Heart left ventricle (tissue), 16 donors: Measurements from ENCODE around the gene KDELR3. TPM values are rescaled to one million over a fixed set of nuclear protein-coding genes. Genes with fewer than 3 reads are reported as not detected.

Experiments used
- ATAC-seq, 4 donors: fragments of 200-7000 bp; cut with Tn5 transposase; one replicate each; pipeline ENCODE4 v1.9.1; 2020 to 2022; ENCODE audit warnings: moderate library complexity in 4 of 4, mild to moderate bottlenecking in 3 of 4, moderate number of reproducible peaks in 1 of 4
- DNase-seq, 5 donors: peaks; one replicate each; pipeline ENCODE4 v3.0.0-alpha.2; 2020
- H3K27ac ChIP-seq, 12 donors: fragments of 200-600 bp; sonication (generic) in 4 of 12; one replicate each; pipeline versions ENCODE4 v1.5.0 to v1.8.0; 2016 to 2022; ENCODE audit warnings: mild to moderate bottlenecking in 2 of 12
- H3K27me3 ChIP-seq, 9 donors: fragments of 200-600 bp; sonication (generic) in 2 of 9; one replicate each; pipeline versions ENCODE4 v1.5.1 to v1.8.0; 2016 to 2022; ENCODE audit warnings: mild to moderate bottlenecking in 3 of 9
- H3K36me3 ChIP-seq, 9 donors: fragments of 200-600 bp; sonication (generic) in 2 of 9; one replicate each; pipeline versions ENCODE4 v1.5.0 to v1.8.0; 2018 to 2022; ENCODE audit warnings: mild to moderate bottlenecking in 2 of 9
- H3K4me1 ChIP-seq, 12 donors: fragments of 200-600 bp; sonication (generic) in 4 of 12; one replicate each; pipeline versions ENCODE4 v1.5.0 to v1.8.0; 2016 to 2022; ENCODE audit warnings: mild to moderate bottlenecking in 3 of 12
- H3K4me3 ChIP-seq, 12 donors: fragments of 200-600 bp; sonication (generic) in 4 of 12; one replicate each; pipeline versions ENCODE4 v1.5.0 to v1.8.0; 2017 to 2022; ENCODE audit warnings: mild to moderate bottlenecking in 9 of 12, moderate library complexity in 4 of 12
- H3K9me3 ChIP-seq, 12 donors: fragments of 200-600 bp; sonication (generic) in 4 of 12; one replicate each; pipeline versions ENCODE4 v1.5.0 to v1.8.0; 2016 to 2022; ENCODE audit warnings: mild to moderate bottlenecking in 1 of 12
- POLR2A ChIP-seq, 2 donors: fragments of 450-650 bp; IDR thresholded peaks; one replicate each; pipeline ENCODE4 v1.6.1; 2017; ENCODE audit warnings: antibody characterized with exemption in 2 of 2, mild to moderate bottlenecking in 2 of 2, moderate library complexity in 2 of 2
- whole genome bisulfite sequencing, 4 donors: extraction: QIAGEN DNeasy Blood & Tissue Kit in 2 of 4; methylation state at CpG; one replicate each; pipeline versions ENCODE4 v1.1.5 to v1.1.7; 2013 to 2018; 5-methylcytosine and 5-hydroxymethylcytosine counted together
- intact Hi-C, 10 donors: fragments of 100-400 bp; cut with DNase I; formaldehyde crosslinking; loops; one replicate each; pipeline versions ENCODE4 v1.11.1 to v1.14.2; 2022
- polyA plus RNA-seq, 2 donors: library from polyadenylated mRNA; stranded (reverse); fragments of 200-250 nt; gene quantifications; one replicate each; pipeline ENCODE4 v1.2.3, GENCODE V29; 2013
- total RNA-seq, 9 donors: library from RNA; depleted of rRNA in 2 of 9; stranded (reverse); fragments of >200 nt in 2 of 9; fragmentation: NEBNext Ultra II Directional in 3 of 9; extraction: Animal tissue kit (Norgen Biotek cat#: 25700) in 3 of 9; gene quantifications; one replicate each; pipeline versions ENCODE4 v1.1.0 to v1.2.4, GENCODE V29; 2016 to 2023
- TF ChIP-seq, protein P1 (sequence below), 12 donors: fragments of 200-600 bp; sonication (generic) in 4 of 12; IDR thresholded peaks; one replicate each; pipeline versions ENCODE4 v1.5.0 to v1.8.0; 2018 to 2022; ENCODE audit warnings: antibody characterized with exemption in 12 of 12, mild to moderate bottlenecking in 5 of 12
- donor health status: ischemic (EF 13 %, LVEDD 7.1; RV severe dilation, severe dysfunction).
- donor health status: healthy with polysubstance abuse.
- donor health status: DM: no; HTN: yes; CAD: no.
- donor health status: DM: no; HTN: no; CAD: no.
- donor health status: ischemic (EF 25% LVEDD 6.9; RV normal size, moderate dysfunction).
- donor health status: ischemic (EF 25% LVEDD 5.7; RV mildly dilated, moderate dysfunction).
- donor health status: healthy.
- donor health status: DM: yes; HTN: yes; CAD: no.
- donor health status: ischemic (EF 35%, LVEDD 5.7; RV mildly dilated, moderate dysfunction).
- donor health status: nonischemic (EF 11% LVEDD 7.7; RV severe dilation, severe dysfunction).
- donor health status: DM: yes; HTN: yes; CAD: no.
- donor health status: PGD.
- donor health status: ischemic (EF 29% LVEDD 5.4; RV normal size, mild dysfunction).
- donor health status: nonischemic (EF 23%, LVEDD 6.1; RV moderate dilation, normal function).

Gene KDELR3
- total and polyA plus RNA-seq, 11 donors = 4.4 to 15.5 (median 8.5) TPM

DNA sequence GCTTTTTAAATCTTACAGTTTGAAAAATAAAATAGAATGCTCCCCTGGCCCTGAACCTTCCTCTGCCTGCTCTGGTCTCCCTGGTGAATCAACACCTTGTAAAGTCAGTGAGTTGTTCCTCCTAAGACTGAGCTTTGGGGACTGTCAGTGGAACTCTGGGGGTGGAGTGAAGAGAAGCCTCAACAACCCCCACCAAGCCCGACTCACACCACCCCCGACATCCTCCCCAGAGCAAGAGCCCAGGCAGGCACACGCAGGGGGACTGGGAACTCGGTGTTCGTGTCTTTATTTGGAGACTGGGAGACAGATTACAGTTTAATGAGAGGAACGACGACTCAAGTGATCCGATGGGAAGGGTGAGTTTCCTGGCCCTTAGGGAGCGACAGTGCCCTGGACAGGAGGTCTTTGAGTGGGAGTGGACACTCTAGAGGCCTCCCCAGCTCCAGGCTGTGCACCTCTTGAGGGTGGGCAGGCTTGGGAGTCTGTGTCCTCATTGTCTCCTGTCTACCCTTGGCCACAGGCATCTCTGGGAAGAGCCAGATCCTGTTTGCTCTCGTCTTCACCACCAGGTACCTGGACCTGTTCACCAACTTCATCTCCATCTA, 6.2 kb downstream of the KDELR3 start:
- no peak overlapping the region for H3K27ac ChIP-seq
- TF ChIP-seq, protein P1, sequence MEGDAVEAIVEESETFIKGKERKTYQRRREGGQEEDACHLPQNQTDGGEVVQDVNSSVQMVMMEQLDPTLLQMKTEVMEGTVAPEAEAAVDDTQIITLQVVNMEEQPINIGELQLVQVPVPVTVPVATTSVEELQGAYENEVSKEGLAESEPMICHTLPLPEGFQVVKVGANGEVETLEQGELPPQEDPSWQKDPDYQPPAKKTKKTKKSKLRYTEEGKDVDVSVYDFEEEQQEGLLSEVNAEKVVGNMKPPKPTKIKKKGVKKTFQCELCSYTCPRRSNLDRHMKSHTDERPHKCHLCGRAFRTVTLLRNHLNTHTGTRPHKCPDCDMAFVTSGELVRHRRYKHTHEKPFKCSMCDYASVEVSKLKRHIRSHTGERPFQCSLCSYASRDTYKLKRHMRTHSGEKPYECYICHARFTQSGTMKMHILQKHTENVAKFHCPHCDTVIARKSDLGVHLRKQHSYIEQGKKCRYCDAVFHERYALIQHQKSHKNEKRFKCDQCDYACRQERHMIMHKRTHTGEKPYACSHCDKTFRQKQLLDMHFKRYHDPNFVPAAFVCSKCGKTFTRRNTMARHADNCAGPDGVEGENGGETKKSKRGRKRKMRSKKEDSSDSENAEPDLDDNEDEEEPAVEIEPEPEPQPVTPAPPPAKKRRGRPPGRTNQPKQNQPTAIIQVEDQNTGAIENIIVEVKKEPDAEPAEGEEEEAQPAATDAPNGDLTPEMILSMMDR (IDR thresholded peaks at IDR 0.05) = no peak
- no peak for TF ChIP-seq POLR2A (IDR thresholded peaks at IDR 0.05)
- no peaks in the 10 kb centered on the region for H3K27me3 ChIP-seq
- H3K4me1 ChIP-seq = peaks cover 0 to 3% (median 0%) of the 10 kb centered on the region in 12 donors
- peaks cover 0 to 30% (median 4%) of the 10 kb centered on the region in 9 donors for H3K36me3 ChIP-seq
- no peak for ATAC-seq
- DNase-seq = peak in 1 of 5 donors; percentile 16
- whole genome bisulfite sequencing, 4 donors = 68 to 83% (median 72%) methylated on average over 10 of the region's 10 CpGs
- no peak overlapping the region for H3K4me3 ChIP-seq
- intact Hi-C loops = no loop called here
- no peaks in the 10 kb centered on the region for H3K9me3 ChIP-seq

DNA sequence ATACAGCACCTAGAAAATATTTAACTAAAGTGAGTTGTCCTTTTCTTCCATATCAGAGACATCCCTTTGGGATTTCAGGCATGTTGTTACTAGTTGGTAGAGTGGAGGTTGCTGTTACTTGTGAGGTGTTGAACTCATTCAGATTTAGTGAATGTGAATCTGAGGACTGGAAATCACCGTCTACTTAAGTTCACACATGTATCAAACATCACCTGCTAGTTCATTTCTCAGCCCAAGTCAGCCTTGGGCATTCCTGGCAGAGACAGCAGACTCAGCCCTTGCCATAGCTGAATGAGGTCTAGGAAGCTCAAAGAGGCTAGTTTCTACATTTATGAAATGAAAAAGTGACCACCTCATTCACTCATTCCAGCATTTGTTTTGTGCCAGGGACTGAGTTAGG, 9.7 kb downstream of the KDELR3 start:
- intact Hi-C loops = no loop called here
- Histone ChIP-seq H3K36me3 (peaks cover 0 to 65% (median 39%) of the 10 kb centered on the region in 9 donors), H3K4me3 (no peak overlapping the region), H3K9me3 (no peaks in the 10 kb centered on the region), H3K27me3 (no peaks in the 10 kb centered on the region), H3K4me1 (no peaks in the 10 kb centered on the region), H3K27ac (no peak overlapping the region)
- ATAC-seq (no peak), DNase-seq (no peak)
- 79 to 98% (median 84%) methylated on average over 1 of the region's 1 CpG for WGBS, 4 donors
- no peak for TF ChIP-seq POLR2A (IDR thresholded peaks at IDR 0.05)
- TF ChIP-seq, protein P1 (IDR thresholded peaks at IDR 0.05) = no peak

DNA sequence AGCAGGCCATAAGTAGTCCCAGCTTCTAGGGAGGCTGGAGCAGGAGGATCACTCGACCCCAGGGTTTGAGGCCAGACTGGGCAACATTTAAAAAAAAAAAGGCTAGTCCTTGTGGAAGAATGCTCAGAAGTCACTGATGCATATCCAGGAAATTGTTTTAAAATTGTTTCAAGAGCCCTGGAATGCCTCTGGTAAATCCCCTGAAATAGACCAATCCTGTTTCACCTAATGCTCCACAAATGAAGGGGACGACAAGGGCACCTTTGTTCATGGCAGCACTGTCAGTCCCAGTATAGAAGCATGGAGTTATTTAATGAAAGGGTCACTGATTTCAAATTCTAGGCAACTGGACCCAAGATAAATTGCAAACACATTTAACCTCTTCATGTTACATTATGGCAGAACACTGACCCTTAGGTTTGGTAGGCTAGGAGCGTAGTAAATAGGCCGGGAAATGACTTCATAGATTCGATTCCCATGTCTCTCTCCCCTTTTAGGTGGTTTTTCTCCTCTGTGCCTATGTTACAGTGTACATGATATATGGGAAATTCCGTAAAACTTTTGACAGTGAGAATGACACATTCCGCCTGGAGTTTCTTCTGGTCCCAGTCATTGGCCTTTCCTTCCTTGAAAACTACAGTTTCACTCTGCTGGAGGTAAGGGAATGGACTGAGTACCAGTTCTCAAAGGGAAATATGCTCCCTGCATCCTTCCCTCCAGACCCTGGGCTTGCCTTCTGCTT, 11.4 kb downstream of the KDELR3 start:
- no peak for DNase-seq
- intact Hi-C loops = no loop called here
- peak in 1 of 4 donors; percentile 6 for ATAC-seq
- no peaks in the 10 kb centered on the region for H3K9me3 ChIP-seq
- no peak for TF ChIP-seq POLR2A (IDR thresholded peaks at IDR 0.05)
- TF ChIP-seq, protein P1 (IDR thresholded peaks at IDR 0.05) = no peak
- H3K27me3 ChIP-seq = no peaks in the 10 kb centered on the region
- WGBS, 4 donors = 72 to 76% (median 75%) methylated on average over 7 of the region's 7 CpGs
- H3K27ac ChIP-seq = peak overlapping the region in 3 of 12 donors; percentile 1 to 38 (median 1)
- peaks cover 0 to 82% (median 56%) of the 10 kb centered on the region in 9 donors for H3K36me3 ChIP-seq
- H3K4me1 ChIP-seq = no peaks in the 10 kb centered on the region
- no peak overlapping the region for H3K4me3 ChIP-seq

DNA sequence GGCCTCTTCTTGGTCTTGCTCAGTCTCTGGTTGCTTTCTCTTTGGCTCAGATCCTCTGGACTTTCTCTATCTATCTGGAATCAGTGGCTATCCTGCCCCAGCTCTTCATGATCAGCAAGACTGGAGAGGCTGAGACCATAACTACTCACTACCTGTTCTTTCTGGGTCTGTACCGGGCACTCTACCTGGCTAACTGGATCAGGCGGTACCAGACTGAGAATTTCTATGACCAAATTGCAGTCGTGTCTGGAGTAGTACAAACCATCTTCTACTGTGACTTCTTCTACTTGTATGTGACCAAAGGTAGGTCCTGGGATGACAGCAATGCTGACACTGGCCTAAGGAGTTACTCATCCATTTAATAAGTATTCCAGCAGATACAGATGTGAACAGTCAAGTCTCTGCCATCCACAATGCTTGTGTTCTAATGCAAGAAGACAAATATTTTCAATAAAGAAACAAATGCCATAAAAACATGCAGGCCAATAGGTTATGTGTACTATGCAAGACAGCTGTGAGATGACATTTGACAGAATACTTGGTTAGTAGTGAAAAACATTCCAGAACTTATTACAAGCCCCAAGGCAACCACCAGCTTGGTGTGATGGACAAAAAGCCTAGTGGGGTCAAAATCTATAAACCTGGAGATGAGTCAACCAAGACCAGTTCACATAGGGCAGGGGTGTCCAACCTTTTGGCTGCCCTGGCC, 13.4 kb downstream of the KDELR3 start:
- peaks cover 0 to 13% (median 0%) of the 10 kb centered on the region in 12 donors for H3K4me1 ChIP-seq
- WGBS, 4 donors = 84 to 93% (median 90%) methylated on average over 3 of the region's 3 CpGs
- DNase-seq (no peak), ATAC-seq (peak in 1 of 4 donors; percentile 5)
- H3K36me3 ChIP-seq = peaks cover 0 to 91% (median 76%) of the 10 kb centered on the region in 9 donors
- intact Hi-C loops = no loop called here
- no peak overlapping the region for H3K4me3 ChIP-seq
- H3K27ac ChIP-seq = peak overlapping the region in 2 of 12 donors; percentile 1 to 21
- H3K9me3 ChIP-seq = no peaks in the 10 kb centered on the region
- H3K27me3 ChIP-seq = no peaks in the 10 kb centered on the region
- TF ChIP-seq, protein P1 (IDR thresholded peaks at IDR 0.05) = no peak
- no peak for TF ChIP-seq POLR2A (IDR thresholded peaks at IDR 0.05)
